Hepatocyte (in vitro differentiated cells): ENCODE results near the gene CCR3. TPM values are rescaled to one million over a fixed set of nuclear protein-coding genes. Genes with fewer than 3 reads are reported as not detected.

Source experiments
- DNase-seq: peaks from one replicate; pipeline ENCODE4 v3.0.0-alpha.2; 2016; ENCODE audit warnings: low spot score
- H2AFZ ChIP-seq: fragments of 200-600 bp; sonication (generic); 2 replicates; pipeline ENCODE4 v1.6.0; 2016; ENCODE audit warnings: antibody characterized with exemption, mild to moderate bottlenecking
- H3K27ac ChIP-seq: fragments of 200-600 bp; sonication (generic); 2 replicates; pipeline ENCODE4 v1.5.1; 2016; ENCODE audit warnings: mild to moderate bottlenecking
- H3K27me3 ChIP-seq: fragments of 200-600 bp; sonication (generic); 2 replicates; pipeline ENCODE4 v1.6.1; 2016
- H3K36me3 ChIP-seq: fragments of 200-600 bp; sonication (generic); replicated peaks from 2 replicates; pipeline ENCODE4 v1.5.1; 2016; ENCODE audit warnings: low read depth; ENCODE audit not compliant: insufficient read depth
- H3K4me1 ChIP-seq: fragments of 200-600 bp; sonication (generic); 2 replicates; pipeline ENCODE4 v1.5.1; 2016; ENCODE audit warnings: mild to moderate bottlenecking, moderate library complexity; ENCODE audit not compliant: insufficient read depth
- H3K4me2 ChIP-seq: fragments of 200-600 bp; sonication (generic); 2 replicates; pipeline ENCODE4 v1.6.0; 2016
- H3K4me3 ChIP-seq: fragments of 200-600 bp; sonication (generic); 2 replicates; pipeline ENCODE4 v1.5.1; 2016; ENCODE audit warnings: mild to moderate bottlenecking
- H3K79me2 ChIP-seq: fragments of 200-600 bp; sonication (generic); 2 replicates; pipeline ENCODE4 v1.6.0; 2017; ENCODE audit warnings: mild to moderate bottlenecking
- H3K9me2 ChIP-seq: fragments of 200-600 bp; sonication (generic); replicated peaks from 2 replicates; pipeline ENCODE4 v1.6.0; 2017; ENCODE audit warnings: mild to moderate bottlenecking; ENCODE audit not compliant: insufficient read depth
- H3K9me3 ChIP-seq: fragments of 200-600 bp; sonication (generic); 2 replicates; pipeline ENCODE4 v1.5.1; 2016; ENCODE audit warnings: low read depth, mild to moderate bottlenecking
- H4K20me1 ChIP-seq: fragments of 200-600 bp; sonication (generic); 2 replicates; pipeline ENCODE4 v1.6.0; 2016; ENCODE audit warnings: mild to moderate bottlenecking; ENCODE audit not compliant: insufficient read depth, poor library complexity, severe bottlenecking
- CTCF ChIP-seq: fragments of 200-600 bp; sonication (generic); IDR thresholded peaks from 2 replicates; pipeline ENCODE4 v1.5.1; 2016; ENCODE audit warnings: antibody characterized with exemption, mild to moderate bottlenecking; ENCODE audit not compliant: poor library complexity
- EZH2 ChIP-seq: fragments of 200-600 bp; sonication (generic); IDR thresholded peaks from 2 replicates; pipeline ENCODE4 v1.6.1; 2016; ENCODE audit warnings: antibody characterized with exemption, mild to moderate bottlenecking, borderline replicate concordance
- EZH2phosphoT487 ChIP-seq: fragments of 200-600 bp; sonication (generic); IDR thresholded peaks from one replicate; pipeline ENCODE4 v1.6.1; 2018; ENCODE audit warnings: antibody characterized with exemption, mild to moderate bottlenecking, low read depth, moderate library complexity; ENCODE audit not compliant: unreplicated experiment, severe bottlenecking
- WGBS: methylation state at CpG from one replicate; pipeline ENCODE4 v1.1.6; 2016; ENCODE audit warnings: low lambda C conversion rate; ENCODE audit errors: missing lambda C conversion rate; 5-methylcytosine and 5-hydroxymethylcytosine counted together
- polyA plus RNA-seq: library from polyadenylated mRNA; unstranded; fragments of >200 nt; fragmentation: Nextera tagmentation; extraction: Ambion mirVana; gene quantifications from 2 replicates; pipeline ENCODE4 v1.2.1, GENCODE V29; 2016
- total RNA-seq: library from RNA; depleted of rRNA; stranded (reverse); fragments of >200 nt; gene quantifications from 2 replicates; pipeline ENCODE4 v1.2.3, GENCODE V29; 2014

CCR3 gene
- total and polyA plus RNA-seq, 2 experiments from 2014 or later: 0.12 TPM; not detected in 1

GRCh38 chr3:46235425-46235824, 6.8 kb upstream of the CCR3 start:
- 77% methylated on average over 2 of the region's 2 CpGs for WGBS
- no peaks in the 10 kb centered on the region for H3K9me2 ChIP-seq
- no peaks in the 10 kb centered on the region for H4K20me1 ChIP-seq
- TF ChIP-seq EZH2: no peak
- no peak overlapping the region for H2AFZ ChIP-seq
- DNase-seq: no peak
- no peak overlapping the region for H3K4me3 ChIP-seq
- no peaks in the 10 kb centered on the region for H3K4me1 ChIP-seq
- no peaks in the 10 kb centered on the region for H3K79me2 ChIP-seq
- H3K27ac ChIP-seq: no peak overlapping the region
- H3K27me3 ChIP-seq: no peaks in the 10 kb centered on the region
- H3K36me3 ChIP-seq: no peaks in the 10 kb centered on the region
- no peak overlapping the region for H3K4me2 ChIP-seq
- no peaks in the 10 kb centered on the region for H3K9me3 ChIP-seq

- TF ChIP-seq EZH2phosphoT487 (no peak), CTCF (no peak), EZH2 (no peak)
- no peaks in the 10 kb centered on the region for H4K20me1 ChIP-seq
- H3K27me3 ChIP-seq: no peaks in the 10 kb centered on the region
- no peaks in the 10 kb centered on the region for H3K36me3 ChIP-seq
- H3K79me2 ChIP-seq: no peaks in the 10 kb centered on the region
- H3K27ac ChIP-seq: no peak overlapping the region
- WGBS: 79% methylated on average over 5 of the region's 5 CpGs
- H3K4me2 ChIP-seq: no peak overlapping the region
- DNase-seq: no peak
- no peak overlapping the region for H2AFZ ChIP-seq
- H3K4me1 ChIP-seq: no peaks in the 10 kb centered on the region
- H3K9me2 ChIP-seq: no peaks in the 10 kb centered on the region
- no peak overlapping the region for H3K4me3 ChIP-seq
- no peaks in the 10 kb centered on the region for H3K9me3 ChIP-seq
Observed at GRCh38 chr3:46236294-46237054, 5.8 kb upstream of the CCR3 start.

- Histone ChIP-seq H3K4me1 (no peaks in the 10 kb centered on the region), H3K79me2 (no peaks in the 10 kb centered on the region), H3K4me2 (no peak overlapping the region), H3K27ac (no peak overlapping the region), H2AFZ (no peak overlapping the region), H3K4me3 (no peak overlapping the region), H4K20me1 (no peaks in the 10 kb centered on the region), H3K9me3 (no peaks in the 10 kb centered on the region), H3K9me2 (no peaks in the 10 kb centered on the region), H3K27me3 (no peaks in the 10 kb centered on the region), H3K36me3 (no peaks in the 10 kb centered on the region)
- WGBS: 67% methylated on average over 4 of the region's 4 CpGs
- TF ChIP-seq EZH2phosphoT487: no peak
- TF ChIP-seq EZH2: no peak
- no peak for TF ChIP-seq CTCF
- DNase-seq: no peak
Observed at GRCh38 chr3:46238386-46238785, 3.9 kb upstream of the CCR3 start.

GRCh38 chr3:46239301-46239938, 2.8 kb upstream of the CCR3 start:
- H4K20me1 ChIP-seq: no peaks in the 10 kb centered on the region
- no peaks in the 10 kb centered on the region for H3K79me2 ChIP-seq
- H3K4me2 ChIP-seq: no peak overlapping the region
- no peak overlapping the region for H2AFZ ChIP-seq
- TF ChIP-seq CTCF (no peak), EZH2phosphoT487 (no peak), EZH2 (no peak)
- H3K9me3 ChIP-seq: no peaks in the 10 kb centered on the region
- no peaks in the 10 kb centered on the region for H3K27me3 ChIP-seq
- no peak overlapping the region for H3K4me3 ChIP-seq
- WGBS: 84% methylated on average over 3 of the region's 3 CpGs
- no peaks in the 10 kb centered on the region for H3K36me3 ChIP-seq
- no peaks in the 10 kb centered on the region for H3K4me1 ChIP-seq
- no peak for DNase-seq
- no peaks in the 10 kb centered on the region for H3K9me2 ChIP-seq
- no peak overlapping the region for H3K27ac ChIP-seq
